Right lobe of liver (tissue), 6 donors: ENCODE results near the gene TMEM178A. TPM values are rescaled to one million over a fixed set of nuclear protein-coding genes. Genes with fewer than 3 reads are reported as not detected.
"Not testable (repeated sequence)": the region's sequence is repeated elsewhere in the genome, so short reads cannot be mapped to it uniquely, and the experiment has no call there.

ENCODE experiments used
- ATAC-seq, 4 donors: fragments of 200-7000 bp; cut with Tn5 transposase; one replicate each; pipeline ENCODE4 v1.9.1; 2020; ENCODE audit warnings: mild to moderate bottlenecking in 4 of 4, moderate library complexity in 4 of 4
- DNase-seq, 3 donors: peaks; one replicate each; pipeline ENCODE4 v3.0.0-alpha.2; 2020
- H3K27ac ChIP-seq, 3 donors: fragments of 200-600 bp; one replicate each; pipeline ENCODE4 v1.8.0; 2022
- H3K27me3 ChIP-seq, 2 donors: fragments of 200-600 bp; one replicate each; pipeline ENCODE4 v1.8.0; 2022
- H3K36me3 ChIP-seq, 4 donors: fragments of 200-600 bp; sonication (generic) in 1 of 4; one replicate each; pipeline versions ENCODE4 v1.5.1 to v1.8.0; 2017 to 2022; ENCODE audit warnings: control low read depth in 1 of 4
- H3K4me1 ChIP-seq, 4 donors: fragments of 200-600 bp; sonication (generic) in 1 of 4; one replicate each; pipeline versions ENCODE4 v1.5.1 to v1.8.0; 2017 to 2022; ENCODE audit warnings: control low read depth in 1 of 4
- H3K4me3 ChIP-seq, 3 donors: fragments of 200-600 bp; one replicate each; pipeline ENCODE4 v1.8.0; 2022
- H3K9me3 ChIP-seq, 4 donors: fragments of 200-600 bp; sonication (generic) in 1 of 4; one replicate each; pipeline versions ENCODE4 v1.5.1 to v1.8.0; 2017 to 2022; ENCODE audit warnings: control low read depth in 1 of 4
- POLR2A ChIP-seq: fragments of 450-650 bp; IDR thresholded peaks from one replicate; pipeline ENCODE4 v1.6.1; 2017; ENCODE audit warnings: antibody characterized with exemption, mild to moderate bottlenecking
- WGBS: methylation state at CpG from one replicate; pipeline ENCODE4 v1.1.6; 2018; ENCODE audit warnings: low coverage, low lambda C conversion rate; ENCODE audit not compliant: insufficient coverage; ENCODE audit errors: missing lambda C conversion rate; 5-methylcytosine and 5-hydroxymethylcytosine counted together
- intact Hi-C, 2 donors: fragments of 100-400 bp; cut with DNase I; formaldehyde crosslinking; loops; one replicate each; pipeline versions ENCODE4 v1.11.2 to v1.14.1; 2022
- total RNA-seq, 6 experiments: library from RNA; depleted of rRNA in 2 of 6; stranded (reverse); fragments of >200 nt in 2 of 6; fragmentation: NEBNext Ultra II Directional in 3 of 6; extraction: Animal tissue kit (Norgen Biotek cat#: 25700) in 3 of 6; gene quantifications; one replicate each; pipeline versions ENCODE4 v1.1.0 to v1.2.4, GENCODE V29; 2016 to 2023
- TF ChIP-seq, protein P1 (sequence below), 4 donors: fragments of 200-600 bp in 3 of 4; fragments of 450-650 bp in 1 of 4; IDR thresholded peaks; one replicate each; pipeline versions ENCODE4 v1.5.1 to v1.8.0; 2016 to 2022; ENCODE audit warnings: antibody characterized with exemption in 4 of 4, mild to moderate bottlenecking in 2 of 4
- donor health status: DM: no; HTN: yes; CAD: no.
- donor health status: DM: no; HTN: no; CAD: no.
- donor health status: DM: no; HTN: no; CAD: no.
- donor health status: DM: no; HTN: yes; CAD: no.
- donor health status: DM: no; HTN: yes; CAD: no.

The TMEM178A gene
- total RNA-seq, 6 experiments from 2014 or later: 0.25 to 1.7 (median 1.4) TPM; not detected in 1

DNA sequence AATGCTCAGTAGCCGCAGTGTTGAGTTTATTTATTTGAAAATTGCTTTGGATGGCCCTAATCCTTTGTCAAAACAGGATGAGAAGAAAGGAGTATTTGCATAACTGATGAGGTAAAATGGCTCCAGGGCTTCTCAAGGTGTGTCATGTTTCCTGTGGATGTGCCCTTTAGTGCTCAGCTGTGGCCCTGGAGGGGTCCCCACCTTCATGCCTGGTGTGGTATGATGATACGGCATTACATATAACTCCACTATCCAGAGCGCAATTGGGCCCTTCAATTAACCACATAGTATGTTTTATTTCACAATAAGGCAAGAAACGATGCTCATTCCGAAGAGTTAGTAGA, 39.8 kb upstream of the TMEM178A start:
- no peaks in the 10 kb centered on the region for H3K36me3 ChIP-seq
- intact Hi-C loops: no loop called here
- no peaks in the 10 kb centered on the region for H3K4me1 ChIP-seq
- no peaks in the 10 kb centered on the region for H3K27me3 ChIP-seq
- no peak overlapping the region for H3K4me3 ChIP-seq
- no peak for DNase-seq
- WGBS: 88% methylated on average over 5 of the region's 5 CpGs
- TF ChIP-seq, protein P1, sequence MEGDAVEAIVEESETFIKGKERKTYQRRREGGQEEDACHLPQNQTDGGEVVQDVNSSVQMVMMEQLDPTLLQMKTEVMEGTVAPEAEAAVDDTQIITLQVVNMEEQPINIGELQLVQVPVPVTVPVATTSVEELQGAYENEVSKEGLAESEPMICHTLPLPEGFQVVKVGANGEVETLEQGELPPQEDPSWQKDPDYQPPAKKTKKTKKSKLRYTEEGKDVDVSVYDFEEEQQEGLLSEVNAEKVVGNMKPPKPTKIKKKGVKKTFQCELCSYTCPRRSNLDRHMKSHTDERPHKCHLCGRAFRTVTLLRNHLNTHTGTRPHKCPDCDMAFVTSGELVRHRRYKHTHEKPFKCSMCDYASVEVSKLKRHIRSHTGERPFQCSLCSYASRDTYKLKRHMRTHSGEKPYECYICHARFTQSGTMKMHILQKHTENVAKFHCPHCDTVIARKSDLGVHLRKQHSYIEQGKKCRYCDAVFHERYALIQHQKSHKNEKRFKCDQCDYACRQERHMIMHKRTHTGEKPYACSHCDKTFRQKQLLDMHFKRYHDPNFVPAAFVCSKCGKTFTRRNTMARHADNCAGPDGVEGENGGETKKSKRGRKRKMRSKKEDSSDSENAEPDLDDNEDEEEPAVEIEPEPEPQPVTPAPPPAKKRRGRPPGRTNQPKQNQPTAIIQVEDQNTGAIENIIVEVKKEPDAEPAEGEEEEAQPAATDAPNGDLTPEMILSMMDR (IDR thresholded peaks at IDR 0.05): no peak
- no peak for TF ChIP-seq POLR2A
- no peak overlapping the region for H3K27ac ChIP-seq
- ATAC-seq: no peak
- H3K9me3 ChIP-seq: no peaks in the 10 kb centered on the region

DNA sequence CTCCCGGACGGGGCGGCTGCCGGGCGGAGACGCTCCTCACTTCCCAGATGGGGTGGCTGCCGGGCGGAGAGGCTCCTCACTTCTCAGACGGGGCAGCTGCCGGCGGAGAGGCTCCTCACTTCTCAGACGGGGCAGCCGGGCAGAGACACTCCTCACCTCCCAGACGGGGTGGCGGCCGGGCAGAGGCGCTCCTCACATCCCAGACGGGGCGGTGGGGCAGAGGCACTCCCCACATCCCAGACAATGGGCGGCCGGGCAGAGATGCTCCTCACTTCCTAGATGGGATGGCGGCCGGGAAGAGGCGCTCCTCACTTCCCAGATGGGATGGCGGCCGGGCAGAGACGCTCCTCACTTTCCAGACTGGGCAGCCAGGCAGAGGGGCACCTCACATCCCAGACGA, 37.4 kb upstream of the TMEM178A start:
- WGBS: no CpG with 5 or more reads among the region's 28 CpGs
- H3K4me3 ChIP-seq, H3K27ac ChIP-seq, H3K27me3 ChIP-seq, DNase-seq, H3K36me3 ChIP-seq, ATAC-seq, H3K9me3 ChIP-seq, H3K4me1 ChIP-seq, intact Hi-C loops: not testable (repeated sequence)

DNA sequence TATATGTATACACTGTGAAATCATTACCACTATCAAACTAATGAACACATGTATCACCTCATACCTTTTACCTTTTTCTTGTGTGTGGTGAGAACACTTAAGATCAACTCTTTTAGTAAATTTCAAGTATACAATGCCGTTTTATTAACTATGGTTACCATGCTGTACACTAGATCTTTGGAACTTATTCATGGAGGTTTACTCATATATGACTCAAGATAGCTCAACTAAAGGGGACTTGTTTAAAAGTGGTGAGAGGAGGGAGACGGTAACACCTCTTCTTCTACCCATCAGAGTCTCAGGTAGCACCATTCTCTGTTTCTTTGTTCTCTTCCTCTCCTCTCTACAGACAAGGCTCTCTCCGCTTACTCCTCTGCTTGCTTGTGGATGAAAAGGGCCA, 36.1 kb upstream of the TMEM178A start:
- 93% methylated on average over 3 of the region's 3 CpGs for WGBS
- Histone ChIP-seq H3K4me1 (no peaks in the 10 kb centered on the region), H3K9me3 (no peaks in the 10 kb centered on the region), H3K27ac (no peak overlapping the region), H3K27me3 (no peaks in the 10 kb centered on the region), H3K36me3 (no peaks in the 10 kb centered on the region), H3K4me3 (no peak overlapping the region)
- TF ChIP-seq, protein P1 (IDR thresholded peaks at IDR 0.05): no peak
- no peak for TF ChIP-seq POLR2A
- intact Hi-C loops: no loop called here
- ATAC-seq (no peak), DNase-seq (no peak)

DNA sequence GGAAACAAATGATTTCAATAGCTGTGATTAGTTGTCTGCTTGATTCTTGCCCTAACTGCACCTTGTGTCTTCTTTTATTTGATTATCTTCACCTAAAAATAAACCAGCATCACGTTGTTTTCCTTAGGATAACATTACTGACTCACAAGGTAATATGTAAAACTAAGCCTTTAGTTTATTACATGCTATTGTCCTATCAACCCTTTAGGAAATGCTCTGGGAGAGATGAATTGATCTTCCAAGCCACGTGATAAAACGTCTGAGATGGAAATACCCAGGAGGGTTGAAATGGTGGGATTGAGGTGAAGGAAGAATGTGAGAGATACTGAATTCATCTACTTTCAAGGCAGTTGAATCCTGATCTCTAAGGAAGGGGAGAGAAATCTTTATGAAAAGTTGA, 34.5 kb upstream of the TMEM178A start:
- Histone ChIP-seq H3K27me3 (no peaks in the 10 kb centered on the region), H3K9me3 (no peaks in the 10 kb centered on the region), H3K27ac (no peak overlapping the region), H3K4me1 (no peaks in the 10 kb centered on the region), H3K36me3 (no peaks in the 10 kb centered on the region), H3K4me3 (no peak overlapping the region)
- TF ChIP-seq POLR2A: no peak
- TF ChIP-seq, protein P1 (IDR thresholded peaks at IDR 0.05): no peak
- WGBS: 70% methylated on average over 3 of the region's 3 CpGs
- DNase-seq (no peak), ATAC-seq (no peak)
- intact Hi-C loops: no loop called here

DNA sequence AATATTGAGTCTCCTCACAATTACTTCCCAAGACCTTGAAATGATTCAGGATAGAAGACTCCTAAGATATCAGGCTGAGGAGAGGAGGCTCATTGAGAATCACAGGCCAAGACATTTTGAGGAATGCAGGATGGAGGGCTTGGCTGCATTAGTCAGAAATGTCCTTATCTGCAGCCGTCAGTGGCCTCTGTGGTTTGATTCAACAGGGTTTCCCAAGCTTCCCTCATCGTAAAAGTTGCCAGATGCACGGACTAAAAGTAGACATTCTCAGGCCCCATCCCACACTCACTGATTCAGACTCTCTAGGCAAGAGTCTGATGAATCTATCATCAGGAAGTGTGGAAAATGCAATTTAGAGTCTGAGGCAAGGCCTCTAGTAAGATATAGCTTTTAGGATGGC, 34.0 kb upstream of the TMEM178A start:
- TF ChIP-seq, protein P1 (IDR thresholded peaks at IDR 0.05): no peak
- TF ChIP-seq POLR2A: no peak
- Histone ChIP-seq H3K27ac (no peak overlapping the region), H3K36me3 (no peaks in the 10 kb centered on the region), H3K9me3 (no peaks in the 10 kb centered on the region), H3K4me1 (no peaks in the 10 kb centered on the region), H3K27me3 (no peaks in the 10 kb centered on the region), H3K4me3 (no peak overlapping the region)
- DNase-seq (no peak), ATAC-seq (peak in 2 of 4 donors; percentile 14 to 25)
- 71% methylated on average over 1 of the region's 3 CpGs for WGBS
- intact Hi-C loops: no loop called here
